OCI-LY1 (cell line): ENCODE results near the gene ETV3L.

Experiments used
- H2AFZ ChIP-seq: fragments of 200-600 bp; sonication (generic), shearing (Covaris generic); 2 replicates; pipeline ENCODE4 v1.6.0; 2014; ENCODE audit warnings: antibody characterized with exemption, mild to moderate bottlenecking, low read length
- H3F3A ChIP-seq: fragments of 200-600 bp; sonication (generic), shearing (Covaris generic); 2 replicates; pipeline ENCODE4 v1.6.0; 2014; ENCODE audit warnings: mild to moderate bottlenecking, antibody characterized with exemption, low read length, moderate library complexity; ENCODE audit not compliant: insufficient read depth
- H3K27ac ChIP-seq: fragments of 200-600 bp; sonication (generic); 2 replicates; pipeline ENCODE4 v1.5.1; 2014; ENCODE audit warnings: low read length, mixed run types, mild to moderate bottlenecking, low read depth; ENCODE audit not compliant: poor library complexity, severe bottlenecking
- H3K27me3 ChIP-seq: fragments of 200-600 bp; sonication (generic); 2 replicates; pipeline ENCODE4 v1.6.0; 2014; ENCODE audit warnings: antibody characterized with exemption, mild to moderate bottlenecking, low read length, moderate library complexity; ENCODE audit not compliant: insufficient read depth
- H3K36me3 ChIP-seq: fragments of 200-600 bp; sonication (generic); 2 replicates; pipeline ENCODE4 v1.6.1; 2014; ENCODE audit warnings: mild to moderate bottlenecking, antibody characterized with exemption, low read length, moderate library complexity, mixed read lengths; ENCODE audit not compliant: insufficient read depth
- H3K4me1 ChIP-seq: fragments of 200-600 bp; sonication (generic); 2 replicates; pipeline ENCODE4 v1.5.1; 2014; ENCODE audit warnings: mild to moderate bottlenecking, low read length, moderate library complexity; ENCODE audit not compliant: insufficient read depth, severe bottlenecking
- H3K4me2 ChIP-seq: fragments of 200-600 bp; sonication (generic), shearing (Covaris generic); 2 replicates; pipeline ENCODE4 v1.6.1; 2014; ENCODE audit warnings: low read length
- H3K4me3 ChIP-seq: fragments of 200-600 bp; sonication (generic); 2 replicates; pipeline ENCODE4 v1.5.1; 2014; ENCODE audit warnings: low read length, low read depth, mild to moderate bottlenecking, mixed read lengths; ENCODE audit not compliant: poor library complexity, severe bottlenecking
- H3K79me2 ChIP-seq: fragments of 200-600 bp; shearing (Covaris generic); 2 replicates; pipeline ENCODE4 v1.6.1; 2016; ENCODE audit warnings: mixed run types, low read length, mixed read lengths; ENCODE audit not compliant: insufficient read depth
- H3K9ac ChIP-seq: fragments of 200-600 bp; sonication (generic), shearing (Covaris generic); 2 replicates; pipeline ENCODE4 v1.6.1; 2014; ENCODE audit warnings: mild to moderate bottlenecking, low read length, mixed read lengths
- H3K9me2 ChIP-seq: fragments of 200-600 bp; sonication (generic), shearing (Covaris generic); 2 replicates; pipeline ENCODE4 v1.6.1; 2014; ENCODE audit warnings: low read depth, mild to moderate bottlenecking, low read length, mixed read lengths
- H3K9me3 ChIP-seq: fragments of 200-600 bp; shearing (Covaris generic); 2 replicates; pipeline ENCODE4 v1.6.1; 2014; ENCODE audit warnings: low read length, mixed read lengths
- H4K20me1 ChIP-seq: fragments of 200-600 bp; sonication (generic), shearing (Covaris generic); 2 replicates; pipeline ENCODE4 v1.6.0; 2016; ENCODE audit warnings: mild to moderate bottlenecking, low read length; ENCODE audit not compliant: insufficient read depth
- EZH2 ChIP-seq: fragments of 200-600 bp; sonication (generic), shearing (Covaris generic); IDR thresholded peaks from 2 replicates; pipeline ENCODE4 v1.8.0; 2017; ENCODE audit warnings: borderline replicate concordance, mixed run types, mild to moderate bottlenecking, antibody characterized with exemption, low read length, moderate library complexity, mixed read lengths
- TF ChIP-seq, protein P1 (sequence below): fragments of 200-600 bp; sonication (generic), shearing (Covaris generic); IDR thresholded peaks from 2 replicates; pipeline ENCODE4 v1.5.1; 2017; ENCODE audit warnings: mild to moderate bottlenecking, antibody characterized with exemption, low read length, moderate library complexity, mixed read lengths

The ETV3L gene

GRCh38 chr1:157145076-157145475 is 45.5 kb upstream of the ETV3L start:
- no peaks in the 10 kb centered on the region for H3K9me2 ChIP-seq
- no peaks in the 10 kb centered on the region for H4K20me1 ChIP-seq
- H3K9ac ChIP-seq: no peak overlapping the region
- no peaks in the 10 kb centered on the region for H3F3A ChIP-seq
- no peaks in the 10 kb centered on the region for H3K9me3 ChIP-seq
- no peak overlapping the region for H3K4me3 ChIP-seq
- H3K4me2 ChIP-seq: no peak overlapping the region
- no peak for TF ChIP-seq EZH2
- TF ChIP-seq, protein P1, sequence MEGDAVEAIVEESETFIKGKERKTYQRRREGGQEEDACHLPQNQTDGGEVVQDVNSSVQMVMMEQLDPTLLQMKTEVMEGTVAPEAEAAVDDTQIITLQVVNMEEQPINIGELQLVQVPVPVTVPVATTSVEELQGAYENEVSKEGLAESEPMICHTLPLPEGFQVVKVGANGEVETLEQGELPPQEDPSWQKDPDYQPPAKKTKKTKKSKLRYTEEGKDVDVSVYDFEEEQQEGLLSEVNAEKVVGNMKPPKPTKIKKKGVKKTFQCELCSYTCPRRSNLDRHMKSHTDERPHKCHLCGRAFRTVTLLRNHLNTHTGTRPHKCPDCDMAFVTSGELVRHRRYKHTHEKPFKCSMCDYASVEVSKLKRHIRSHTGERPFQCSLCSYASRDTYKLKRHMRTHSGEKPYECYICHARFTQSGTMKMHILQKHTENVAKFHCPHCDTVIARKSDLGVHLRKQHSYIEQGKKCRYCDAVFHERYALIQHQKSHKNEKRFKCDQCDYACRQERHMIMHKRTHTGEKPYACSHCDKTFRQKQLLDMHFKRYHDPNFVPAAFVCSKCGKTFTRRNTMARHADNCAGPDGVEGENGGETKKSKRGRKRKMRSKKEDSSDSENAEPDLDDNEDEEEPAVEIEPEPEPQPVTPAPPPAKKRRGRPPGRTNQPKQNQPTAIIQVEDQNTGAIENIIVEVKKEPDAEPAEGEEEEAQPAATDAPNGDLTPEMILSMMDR: no peak
- no peaks in the 10 kb centered on the region for H3K79me2 ChIP-seq
- H3K4me1 ChIP-seq: peaks cover 10% of the 10 kb centered on the region
- H3K27ac ChIP-seq: no peak overlapping the region
- H2AFZ ChIP-seq: no peak overlapping the region
- H3K36me3 ChIP-seq: no peaks in the 10 kb centered on the region
- no peaks in the 10 kb centered on the region for H3K27me3 ChIP-seq

DNA sequence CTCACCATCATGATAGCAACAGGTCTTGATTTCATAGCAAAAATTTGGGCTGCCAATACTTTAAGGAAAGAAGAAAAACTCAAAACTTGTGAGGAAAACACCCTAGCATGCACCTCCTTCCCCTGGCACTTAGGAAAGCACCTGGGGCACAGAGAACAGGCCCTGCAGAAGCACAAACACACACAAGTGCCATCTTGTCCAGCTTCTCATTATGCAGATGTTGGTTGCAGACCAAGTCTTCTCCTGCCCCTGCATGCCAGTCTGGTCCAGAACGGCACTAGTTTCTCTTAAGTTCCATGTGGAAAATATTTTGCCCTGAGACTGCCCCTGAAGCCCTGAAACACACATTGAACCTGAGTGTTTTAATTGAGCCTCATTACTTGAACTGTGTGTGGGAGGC is 44.9 kb upstream of the ETV3L start:
- H3K79me2 ChIP-seq: no peaks in the 10 kb centered on the region
- H3K27ac ChIP-seq: no peak overlapping the region
- TF ChIP-seq EZH2: no peak
- TF ChIP-seq, protein P1: no peak
- H3K9me3 ChIP-seq: no peaks in the 10 kb centered on the region
- no peaks in the 10 kb centered on the region for H3K27me3 ChIP-seq
- H3K4me1 ChIP-seq: peaks cover 10% of the 10 kb centered on the region
- H3K36me3 ChIP-seq: no peaks in the 10 kb centered on the region
- no peak overlapping the region for H3K9ac ChIP-seq
- H2AFZ ChIP-seq: no peak overlapping the region
- H3K4me2 ChIP-seq: no peak overlapping the region
- H4K20me1 ChIP-seq: no peaks in the 10 kb centered on the region
- H3K9me2 ChIP-seq: no peaks in the 10 kb centered on the region
- H3K4me3 ChIP-seq: no peak overlapping the region
- peaks cover 2% of the 10 kb centered on the region; the same call in 1 of the 2 replicates for H3F3A ChIP-seq

DNA sequence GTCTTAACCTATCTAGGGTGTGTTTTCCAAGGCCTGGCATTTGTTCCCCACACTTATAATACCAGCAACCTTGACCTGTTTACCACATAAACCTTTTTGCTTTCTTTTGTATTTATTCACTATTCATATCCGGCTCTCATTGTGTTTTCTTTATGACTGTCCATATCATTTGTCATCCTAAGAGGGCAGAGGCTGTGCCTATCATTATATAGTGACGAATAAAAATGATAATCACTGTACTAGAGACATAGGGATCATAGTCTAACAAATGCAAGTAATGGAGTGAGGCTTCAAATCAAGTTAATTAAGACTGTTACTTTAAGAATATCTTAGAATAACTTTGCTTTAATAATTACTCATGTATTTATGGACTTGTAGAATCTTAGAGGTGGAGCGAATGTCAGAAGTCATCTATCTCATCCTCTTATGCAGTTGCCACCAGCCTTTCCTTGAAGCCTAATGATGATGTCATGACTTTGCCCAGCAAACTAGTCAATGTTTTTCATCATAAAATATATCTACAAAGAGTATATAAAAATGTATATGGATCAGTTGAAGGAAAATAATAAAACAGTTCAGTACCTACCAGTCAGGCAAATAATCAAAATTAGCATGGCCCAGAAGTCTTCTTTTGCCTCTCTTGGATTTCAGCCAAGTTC is 43.3 kb upstream of the ETV3L start:
- H3K4me1 ChIP-seq: peaks cover 9% of the 10 kb centered on the region
- no peaks in the 10 kb centered on the region for H3K79me2 ChIP-seq
- H3K9me3 ChIP-seq: no peaks in the 10 kb centered on the region
- H2AFZ ChIP-seq: no peak overlapping the region
- no peak overlapping the region for H3K27ac ChIP-seq
- no peak overlapping the region for H3K4me3 ChIP-seq
- no peaks in the 10 kb centered on the region for H3K9me2 ChIP-seq
- H4K20me1 ChIP-seq: no peaks in the 10 kb centered on the region
- no peaks in the 10 kb centered on the region for H3K36me3 ChIP-seq
- peaks cover 7% of the 10 kb centered on the region; the same call in 1 of the 2 replicates for H3F3A ChIP-seq
- no peak overlapping the region for H3K9ac ChIP-seq
- no peak overlapping the region for H3K4me2 ChIP-seq
- H3K27me3 ChIP-seq: no peaks in the 10 kb centered on the region
- TF ChIP-seq EZH2: no peak
- TF ChIP-seq, protein P1: no peak
